Erythroblast (primary cell): Measurements from ENCODE around the gene PBX1.

ENCODE experiments used
- GATA1 ChIP-seq: IDR thresholded peaks from 2 replicates; pipeline ENCODE4 v1.6.1; 2011; ENCODE audit warnings: low read depth, mild to moderate bottlenecking, control low read depth, low read length, moderate library complexity
- POLR2A ChIP-seq: IDR thresholded peaks from 2 replicates; pipeline ENCODE4 v1.6.1; 2011; ENCODE audit warnings: mild to moderate bottlenecking, low read length

DNA sequence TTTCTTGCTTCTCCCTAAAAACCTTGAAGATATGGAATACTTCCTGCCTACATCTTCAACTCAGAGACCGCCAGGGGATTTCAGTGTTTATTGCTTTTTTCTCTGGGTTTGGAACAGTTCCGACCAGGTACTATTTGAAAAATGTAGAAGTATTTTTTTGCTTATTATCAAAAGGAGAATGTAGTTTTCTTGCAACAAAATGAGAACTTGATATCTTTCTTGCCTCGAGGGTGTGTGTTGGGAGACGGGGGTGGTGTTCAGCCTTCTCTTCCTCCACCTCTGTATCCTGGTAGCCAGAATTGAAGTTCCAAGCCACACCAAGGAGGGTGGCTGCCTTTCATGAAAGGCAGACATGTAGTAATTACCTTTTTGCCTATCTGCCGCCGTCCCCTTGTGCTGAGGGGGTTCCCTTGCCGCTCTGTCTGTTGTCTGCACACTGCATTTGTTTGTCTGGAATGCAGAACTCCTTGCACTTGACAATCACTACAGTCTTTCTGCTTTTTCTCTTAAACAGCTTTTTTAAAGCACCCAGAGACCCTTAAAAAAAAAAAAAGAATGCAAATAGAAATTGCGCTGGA, 212.1 kb downstream of the PBX1 start:
- no peak for TF ChIP-seq POLR2A
- no peak for TF ChIP-seq GATA1
